GM12874 (cell line): ENCODE data around the gene FREM2.

ENCODE experiments used
- CTCF ChIP-seq: IDR thresholded peaks from 2 replicates; pipeline ENCODE4 v1.5.1; 2011; ENCODE audit warnings: low read depth, mild to moderate bottlenecking, control low read depth, low read length, moderate library complexity; ENCODE audit not compliant: insufficient read depth

FREM2 gene

GRCh38 chr13:38862443-38862842 lies 175.6 kb downstream of the FREM2 start:
- no peak for TF ChIP-seq CTCF

GRCh38 chr13:38863536-38863935 lies 176.7 kb downstream of the FREM2 start:
- no peak for TF ChIP-seq CTCF

- TF ChIP-seq CTCF, result no peak
These were observed 179.8 kb downstream of the FREM2 start for GRCh38 chr13:38866649-38867048.

- no peak for TF ChIP-seq CTCF
These were observed 181.5 kb downstream of the FREM2 start for GRCh38 chr13:38868399-38868798.

GRCh38 chr13:38868870-38869269 lies 182.0 kb downstream of the FREM2 start:
- no peak for TF ChIP-seq CTCF

GRCh38 chr13:38871275-38871674 lies 184.4 kb downstream of the FREM2 start:
- TF ChIP-seq CTCF, result no peak

GRCh38 chr13:38872693-38873092 lies 185.8 kb downstream of the FREM2 start:
- peak; percentile 56; the same call in 1 of the 2 replicates for TF ChIP-seq CTCF

- TF ChIP-seq CTCF, result no peak
These were observed 188.5 kb downstream of the FREM2 start for GRCh38 chr13:38875186-38875875.
